Measurements from ENCODE around the gene PRR5L. TPM values are rescaled to one million over a fixed set of nuclear protein-coding genes. Genes with fewer than 3 reads are reported as not detected.
A peak's percentile ranks its signal among the peaks of the same experiment; 100 is the strongest.

The PRR5L gene
- total and polyA plus RNA-seq, 9 of the 15 experiments (the other 6 are each of a cell fraction or from before 2014, with no cell fraction given): 0.11 to 0.60 (median 0.36) TPM; not detected in 2

- TF ChIP-seq FOXP4 (CRISPR knock-in tag; IDR thresholded peaks at IDR 0.05; ENCODE audit: borderline replicate concordance) (no peak), THRAP3 (IDR thresholded peaks at IDR 0.05; ENCODE audit: borderline replicate concordance) (no peak), ESRRB (CRISPR knock-in tag; IDR thresholded peaks at IDR 0.05; ENCODE audit: borderline replicate concordance) (no peak), CLOCK (CRISPR knock-in tag; IDR thresholded peaks at IDR 0.05; ENCODE audit: borderline replicate concordance) (no peak), ZFX (CRISPR knock-in tag; IDR thresholded peaks at IDR 0.05) (no peak), ATF4 (CRISPR knock-in tag; IDR thresholded peaks at IDR 0.05) (no peak), CTCF (IDR thresholded peaks at IDR 0.05 in 2 of 3, conservative IDR thresholded peaks at IDR 0.05 in 1 of 3; ENCODE audit: insufficient read depth in 2 of 3, low read depth in 1 of 3, low read length in 3 of 3) (peak; percentile 61 to 79 (median 75))
Observed at GRCh38 chr11:36258730-36259360, 37.2 kb upstream of the PRR5L start (continued).

Measured in K562 (cell line).